ENCODE data around the gene RNF150.

Gene RNF150

DNA sequence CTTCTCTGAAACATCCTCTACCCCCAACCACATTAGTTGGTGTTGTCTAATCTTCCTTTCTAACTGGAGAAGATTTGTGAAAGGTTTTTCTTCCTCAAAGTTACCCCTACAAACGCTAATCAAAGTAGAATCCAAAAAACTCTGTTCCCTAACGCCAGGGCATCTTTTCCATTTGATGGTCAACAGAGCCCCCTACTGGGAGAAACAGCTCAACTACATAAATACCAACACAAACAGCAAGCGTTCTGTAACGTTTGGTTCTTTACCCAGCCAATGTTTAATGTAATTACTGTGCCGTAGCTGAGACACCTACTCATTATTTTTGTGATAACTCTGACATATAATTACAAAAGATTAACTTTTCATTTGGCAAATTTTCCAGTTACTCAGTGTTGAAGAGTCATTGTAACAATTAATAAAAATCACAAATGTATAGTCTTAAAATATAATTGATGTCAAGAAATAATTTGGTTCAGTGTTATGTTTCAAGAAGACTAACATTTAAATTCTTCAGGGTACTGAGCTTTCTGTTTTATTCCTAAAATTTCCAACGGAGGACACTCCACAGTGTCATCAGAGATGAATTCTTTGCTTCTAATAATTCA is 282.1 kb downstream of the RNF150 start:
- ChIA-PET CTCF (interaction anchor here (0.6 to 1.1 kb wide), 6 partner anchors 108 to 491 kb away, joined by 3 to 14 read pairs (median 4); no protein-coding TSS in a partner anchor), POLR2A (ENCODE audit: low non-redundant PET) (interaction anchor here (1.2 kb wide), 1 partner anchor 95 kb away, joined by 3 read pairs; the partner anchor contains the start of gene TBC1D9)
- TF ChIP-seq CTCF (conservative IDR thresholded peaks at IDR 0.05; ENCODE audit: low read depth): peak; percentile 70
- no peak overlapping the region for H3K27ac ChIP-seq
- peak; percentile 64 for DNase-seq (ENCODE audit: low spot score)

- CTCF ChIA-PET: interaction anchor here (1.0 to 1.1 kb wide), 2 partner anchors 240 to 490 kb away, joined by 3 to 7 read pairs; no protein-coding TSS in a partner anchor
- TF ChIP-seq CTCF (conservative IDR thresholded peaks at IDR 0.05; ENCODE audit: low read depth): no peak
- DNase-seq (ENCODE audit: low spot score): no peak
- H3K27ac ChIP-seq: no peak overlapping the region
- POLR2A ChIA-PET (ENCODE audit: low non-redundant PET): no interaction called here
Observed at GRCh38 chr4:140849526-140849925, 283.7 kb downstream of the RNF150 start.

- ChIA-PET POLR2A (ENCODE audit: low non-redundant PET) (interaction anchor here (0.7 kb wide), 1 partner anchor 90 kb away, joined by 3 read pairs; the partner anchor contains the start of gene TBC1D9), CTCF (no interaction called here)
- no peak overlapping the region for H3K27ac ChIP-seq
- DNase-seq (ENCODE audit: low spot score): no peak
- TF ChIP-seq CTCF (conservative IDR thresholded peaks at IDR 0.05; ENCODE audit: low read depth): no peak
Observed at GRCh38 chr4:140846736-140847135, 286.5 kb downstream of the RNF150 start.

DNA sequence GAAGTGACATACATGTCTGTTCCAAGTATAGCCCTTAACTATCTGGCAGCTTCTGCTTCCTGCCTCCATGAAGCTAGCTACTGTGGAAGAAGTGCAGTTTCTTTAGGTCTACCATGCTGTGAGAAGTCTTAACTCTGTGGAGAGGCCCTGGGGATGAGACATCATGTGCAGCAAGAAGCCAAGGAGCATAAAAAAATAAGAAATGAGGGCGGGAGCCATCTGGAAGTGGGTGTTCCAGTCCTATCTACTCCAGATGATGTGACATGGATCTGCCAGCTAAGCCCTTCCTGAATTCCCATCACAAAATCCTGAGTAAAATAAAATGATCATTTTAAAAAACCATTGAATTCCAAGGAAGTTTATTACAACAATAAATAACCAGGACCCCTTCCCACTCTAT is 289.2 kb downstream of the RNF150 start:
- DNase-seq (ENCODE audit: low spot score): no peak
- ChIA-PET POLR2A (ENCODE audit: low non-redundant PET) (no interaction called here), CTCF (interaction anchor here (0.6 to 0.7 kb wide), 2 partner anchors 14 to 27 kb away, joined by 3 to 4 read pairs; no protein-coding TSS in a partner anchor)
- no peak for TF ChIP-seq CTCF (conservative IDR thresholded peaks at IDR 0.05; ENCODE audit: low read depth)
- no peak overlapping the region for H3K27ac ChIP-seq

DNA sequence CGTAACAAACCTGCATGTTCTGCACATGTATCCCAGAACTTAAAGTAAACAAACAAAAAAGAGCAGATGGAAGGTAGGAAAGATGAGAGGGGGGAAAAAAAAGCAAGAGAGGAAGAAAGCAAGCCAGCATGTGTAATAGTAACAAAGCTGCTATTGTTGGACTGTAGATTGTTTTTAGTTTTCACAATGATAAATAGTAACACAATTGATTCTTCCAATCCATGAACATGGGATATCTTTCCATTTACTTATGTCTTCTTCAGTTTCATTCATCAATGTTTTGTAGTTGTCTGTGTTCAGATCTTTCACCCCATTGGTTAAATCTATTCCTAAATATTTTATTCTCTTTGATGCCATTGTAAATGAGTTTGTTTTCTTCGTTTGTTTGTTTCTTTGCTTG is 292.1 kb downstream of the RNF150 start:
- TF ChIP-seq CTCF (conservative IDR thresholded peaks at IDR 0.05; ENCODE audit: low read depth): no peak
- H3K27ac ChIP-seq: no peak overlapping the region
- ChIA-PET CTCF (no interaction called here), POLR2A (ENCODE audit: low non-redundant PET) (no interaction called here)
- DNase-seq (ENCODE audit: low spot score): no peak

DNA sequence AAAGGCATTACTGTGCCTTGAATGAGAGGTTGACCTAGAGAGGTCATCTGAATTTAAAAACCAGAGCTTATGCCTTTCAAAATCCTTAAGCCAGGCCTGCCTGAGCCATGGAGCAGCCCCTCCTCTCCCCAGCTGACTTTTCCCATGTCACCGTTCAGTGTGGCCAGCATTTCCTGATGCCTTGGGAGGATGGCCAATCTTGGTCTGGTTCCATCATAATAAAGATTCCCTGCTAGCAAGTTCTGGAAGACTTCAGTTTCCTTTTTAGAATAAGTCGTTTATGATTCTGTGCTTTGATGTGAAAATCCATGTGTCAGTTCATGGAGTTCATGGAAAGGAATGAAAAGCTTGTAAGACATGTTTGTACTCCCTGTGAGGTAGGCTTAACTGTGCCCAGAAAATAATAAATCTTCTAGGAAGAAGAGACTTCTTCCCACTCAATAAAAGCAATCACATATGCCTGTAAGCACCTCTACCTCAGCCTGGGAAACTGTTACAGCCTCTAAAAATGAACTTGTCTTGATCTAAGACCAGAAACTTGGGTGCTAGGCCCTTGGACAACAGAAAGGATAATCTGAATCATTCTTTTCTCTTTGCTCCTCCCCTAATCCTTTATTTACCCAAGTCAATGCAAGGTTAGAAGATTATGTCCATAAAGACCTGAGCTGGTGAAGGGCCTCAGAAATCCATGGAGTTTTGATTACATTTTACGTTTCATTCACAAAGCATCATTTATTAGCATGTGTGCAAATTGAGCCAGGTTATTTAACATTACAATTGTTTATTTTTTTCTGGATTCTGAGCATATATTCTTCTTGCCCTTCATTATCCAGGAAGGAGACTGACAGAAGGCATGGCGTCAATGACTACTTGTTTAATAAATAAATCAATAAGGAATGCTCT is 293.1 kb downstream of the RNF150 start:
- ChIA-PET CTCF (no interaction called here), POLR2A (ENCODE audit: low non-redundant PET) (no interaction called here)
- H3K27ac ChIP-seq: no peak overlapping the region
- DNase-seq (ENCODE audit: low spot score): no peak
- no peak for TF ChIP-seq CTCF (conservative IDR thresholded peaks at IDR 0.05; ENCODE audit: low read depth)

Measured in RWPE1 (cell line).